ENCODE results near the gene UBE2L5. TPM values are rescaled to one million over a fixed set of nuclear protein-coding genes. Genes with fewer than 3 reads are reported as not detected.
"Not testable (repeated sequence)": the region's sequence is repeated elsewhere in the genome, so short reads cannot be mapped to it uniquely, and the experiment has no call there.

UBE2L5 gene
- total and polyA plus RNA-seq, 8 donors, result 0.28 to 0.95 (median 0.40) TPM; not detected in 2

GRCh38 chr13:30438286-30438685 is 16.0 kb downstream of the UBE2L5 start:
- Histone ChIP-seq H3K27me3 (no peaks in the 10 kb centered on the region), H3K36me3 (no peaks in the 10 kb centered on the region), H3K4me1 (no peaks in the 10 kb centered on the region), H3K4me3 (no peak overlapping the region), H3K27ac (no peak overlapping the region), H3K9me3 (no peaks in the 10 kb centered on the region)
- ATAC-seq, result no peak
- DNase-seq, result no peak
- no peak for TF ChIP-seq CTCF (IDR thresholded peaks at IDR 0.05)
- intact Hi-C loops (cut with DNase I), result no loop called here

- intact Hi-C loops (cut with DNase I), result no loop called here
- H3K27ac ChIP-seq, result no peak overlapping the region
- no peak overlapping the region for H3K4me3 ChIP-seq
- DNase-seq, result no peak
- H3K36me3 ChIP-seq, result no peaks in the 10 kb centered on the region
- TF ChIP-seq CTCF (IDR thresholded peaks at IDR 0.05), result no peak
- peaks cover 0 to 11% of the 10 kb centered on the region in 2 donors for H3K4me1 ChIP-seq
- H3K9me3 ChIP-seq, result no peaks in the 10 kb centered on the region
- ATAC-seq, result no peak
- H3K27me3 ChIP-seq, result no peaks in the 10 kb centered on the region
Measured at GRCh38 chr13:30440910-30441703, 18.8 kb downstream of the UBE2L5 start.

GRCh38 chr13:30442926-30443325 is 20.6 kb downstream of the UBE2L5 start:
- Histone ChIP-seq H3K27ac (no peak overlapping the region), H3K36me3 (no peaks in the 10 kb centered on the region), H3K27me3 (no peaks in the 10 kb centered on the region), H3K4me3 (no peak overlapping the region), H3K9me3 (no peaks in the 10 kb centered on the region), H3K4me1 (peaks cover 0 to 15% of the 10 kb centered on the region in 2 donors)
- intact Hi-C loops (cut with DNase I), result no loop called here
- TF ChIP-seq CTCF (IDR thresholded peaks at IDR 0.05), result no peak
- no peak for DNase-seq
- no peak for ATAC-seq

- ATAC-seq; H3K9me3 ChIP-seq; H3K27ac ChIP-seq; H3K36me3 ChIP-seq; DNase-seq; H3K27me3 ChIP-seq; H3K4me3 ChIP-seq; intact Hi-C loops (cut with DNase I): not testable (repeated sequence)
- H3K4me1 ChIP-seq, result peaks cover 0 to 15% of the 10 kb centered on the region in 2 donors
Measured at GRCh38 chr13:30443491-30443890, 21.2 kb downstream of the UBE2L5 start.

- intact Hi-C loops (cut with DNase I), result no loop called here
- DNase-seq, result no peak
- TF ChIP-seq CTCF (IDR thresholded peaks at IDR 0.05), result no peak
- H3K27me3 ChIP-seq, result no peaks in the 10 kb centered on the region
- no peak overlapping the region for H3K4me3 ChIP-seq
- ATAC-seq, result no peak
- no peaks in the 10 kb centered on the region for H3K36me3 ChIP-seq
- peaks cover 0 to 15% of the 10 kb centered on the region in 2 donors for H3K4me1 ChIP-seq
- H3K9me3 ChIP-seq, result no peaks in the 10 kb centered on the region
- no peak overlapping the region for H3K27ac ChIP-seq
Measured at GRCh38 chr13:30443957-30444404, 21.7 kb downstream of the UBE2L5 start.

All from left lung (tissue), 10 donors.